ENCODE results near the gene LAMB2. TPM values are rescaled to one million over a fixed set of nuclear protein-coding genes. Genes with fewer than 3 reads are reported as not detected.

Gene LAMB2
- total and polyA plus RNA-seq, 10 of the 15 experiments (the other 5 are each of a cell fraction or from before 2014, with no cell fraction given): 0.13 to 3.2 (median 0.64) TPM; not detected in 3

GRCh38 chr3:49177073-49177472, 44.2 kb upstream of the LAMB2 start:
- H3K27me3 ChIP-seq (replicated peaks in 1 of 2; ENCODE audit: control insufficient read depth in 2 of 2, insufficient read depth in 2 of 2, low read length in 1 of 2): no peaks in the 10 kb centered on the region
- ATAC-seq (no peak), FAIRE-seq (no peak), DNase-seq (ENCODE audit: low read depth, low spot score) (no peak)
- no peaks in the 10 kb centered on the region for H3K9me3 ChIP-seq (replicated peaks; ENCODE audit: control insufficient read depth, insufficient read depth, low read length)
- SMC1A ChIA-PET (ENCODE audit: uncharacterized antibody, unreplicated experiment): interaction anchor here (0.5 kb wide), 1 partner anchor 439 kb away, joined by 3 read pairs; no protein-coding TSS in a partner anchor
- H4K20me1 ChIP-seq (ENCODE audit: control insufficient read depth, insufficient read depth): no peaks in the 10 kb centered on the region
- TF ChIP-seq RELA (IDR thresholded peaks at IDR 0.05; ENCODE audit: borderline replicate concordance, partially characterized antibody) (no peak), BCL11A (IDR thresholded peaks at IDR 0.05; ENCODE audit: low read depth, low read length) (no peak), NR2C1 (IDR thresholded peaks at IDR 0.05) (no peak), MYC (IDR thresholded peaks at IDR 0.05; ENCODE audit: insufficient read depth, insufficient read length, insufficient replicate concordance, low read length, severe bottlenecking) (no peak), YBX1 (IDR thresholded peaks at IDR 0.05) (no peak), TCF12 (IDR thresholded peaks at IDR 0.05; ENCODE audit: low read depth, low read length) (no peak), SREBF2 (IDR thresholded peaks at IDR 0.05; ENCODE audit: low read length) (no peak), CEBPB (IDR thresholded peaks at IDR 0.05; ENCODE audit: borderline replicate concordance in 1 of 2, low read depth in 2 of 2, low read length in 2 of 2) (no peak), ZNF274 (IDR thresholded peaks at IDR 0.05; ENCODE audit: insufficient read depth, insufficient read length) (no peak), SMAD1 (IDR thresholded peaks at IDR 0.05; ENCODE audit: low read depth, partially characterized antibody) (no peak), BRCA1 (IDR thresholded peaks at IDR 0.05; ENCODE audit: low read depth, low read length) (no peak), NFYB (IDR thresholded peaks at IDR 0.05; ENCODE audit: insufficient read depth, low read depth, low read length) (no peak), CREM (IDR thresholded peaks at IDR 0.05; ENCODE audit: low read depth) (no peak), DPF2 (IDR thresholded peaks at IDR 0.05) (no peak), NR2C2 (IDR thresholded peaks at IDR 0.05; ENCODE audit: borderline replicate concordance, control insufficient read depth, insufficient read length, low read depth) (no peak)
- TF ChIP-seq, protein P1, sequence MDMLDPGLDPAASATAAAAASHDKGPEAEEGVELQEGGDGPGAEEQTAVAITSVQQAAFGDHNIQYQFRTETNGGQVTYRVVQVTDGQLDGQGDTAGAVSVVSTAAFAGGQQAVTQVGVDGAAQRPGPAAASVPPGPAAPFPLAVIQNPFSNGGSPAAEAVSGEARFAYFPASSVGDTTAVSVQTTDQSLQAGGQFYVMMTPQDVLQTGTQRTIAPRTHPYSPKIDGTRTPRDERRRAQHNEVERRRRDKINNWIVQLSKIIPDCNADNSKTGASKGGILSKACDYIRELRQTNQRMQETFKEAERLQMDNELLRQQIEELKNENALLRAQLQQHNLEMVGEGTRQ (IDR thresholded peaks at IDR 0.05; ENCODE audit: borderline replicate concordance, low read depth, low read length): no peak
- TF ChIP-seq, protein P2, sequence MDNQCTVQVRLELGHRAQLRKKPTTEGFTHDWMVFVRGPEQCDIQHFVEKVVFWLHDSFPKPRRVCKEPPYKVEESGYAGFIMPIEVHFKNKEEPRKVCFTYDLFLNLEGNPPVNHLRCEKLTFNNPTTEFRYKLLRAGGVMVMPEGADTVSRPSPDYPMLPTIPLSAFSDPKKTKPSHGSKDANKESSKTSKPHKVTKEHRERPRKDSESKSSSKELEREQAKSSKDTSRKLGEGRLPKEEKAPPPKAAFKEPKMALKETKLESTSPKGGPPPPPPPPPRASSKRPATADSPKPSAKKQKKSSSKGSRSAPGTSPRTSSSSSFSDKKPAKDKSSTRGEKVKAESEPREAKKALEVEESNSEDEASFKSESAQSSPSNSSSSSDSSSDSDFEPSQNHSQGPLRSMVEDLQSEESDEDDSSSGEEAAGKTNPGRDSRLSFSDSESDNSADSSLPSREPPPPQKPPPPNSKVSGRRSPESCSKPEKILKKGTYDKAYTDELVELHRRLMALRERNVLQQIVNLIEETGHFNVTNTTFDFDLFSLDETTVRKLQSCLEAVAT (IDR thresholded peaks at IDR 0.05): no peak
- BruUV-seq (replicated peaks): no TSS peak
- no peaks in the 10 kb centered on the region for H3K79me2 ChIP-seq (ENCODE audit: control insufficient read depth, insufficient read depth, low read length)
- no peaks in the 10 kb centered on the region for H3K4me1 ChIP-seq (ENCODE audit: control insufficient read depth, insufficient read depth, low read length)
- WGBS (ENCODE audit: insufficient coverage, insufficient replicate concordance, low lambda C conversion rate, missing lambda C conversion rate): 42% methylated on average over 2 of the region's 2 CpGs
- no peak overlapping the region for H3K4me2 ChIP-seq (ENCODE audit: control insufficient read depth, insufficient read depth)
- no peak overlapping the region for H3K4me3 ChIP-seq
- RAD21 ChIA-PET (ENCODE audit: unreplicated experiment): no interaction called here
- no peak overlapping the region for H3K27ac ChIP-seq (ENCODE audit: control insufficient read depth, insufficient read depth)
- no peaks in the 10 kb centered on the region for H3K36me3 ChIP-seq (ENCODE audit: control insufficient read depth in 2 of 2, insufficient read depth in 2 of 2, low read length in 1 of 2)
- no peak overlapping the region for H2AFZ ChIP-seq (ENCODE audit: control insufficient read depth, low read depth, low read length)
- intact Hi-C loops (cut with micrococcal nuclease; ENCODE audit: unreplicated experiment): no loop called here
- no peak overlapping the region for H3K9ac ChIP-seq (ENCODE audit: control insufficient read depth, insufficient read depth, low read length)
- CTCF ChIA-PET: interaction anchor here (0.6 kb wide), 1 partner anchor 268 kb away, joined by 3 read pairs; no protein-coding TSS in a partner anchor
- in situ Hi-C loops (cut with MboI): no loop called here
- POLR2A ChIA-PET: no interaction called here
